ENCODE measurements around the gene DUSP7.

Gene DUSP7

DNA sequence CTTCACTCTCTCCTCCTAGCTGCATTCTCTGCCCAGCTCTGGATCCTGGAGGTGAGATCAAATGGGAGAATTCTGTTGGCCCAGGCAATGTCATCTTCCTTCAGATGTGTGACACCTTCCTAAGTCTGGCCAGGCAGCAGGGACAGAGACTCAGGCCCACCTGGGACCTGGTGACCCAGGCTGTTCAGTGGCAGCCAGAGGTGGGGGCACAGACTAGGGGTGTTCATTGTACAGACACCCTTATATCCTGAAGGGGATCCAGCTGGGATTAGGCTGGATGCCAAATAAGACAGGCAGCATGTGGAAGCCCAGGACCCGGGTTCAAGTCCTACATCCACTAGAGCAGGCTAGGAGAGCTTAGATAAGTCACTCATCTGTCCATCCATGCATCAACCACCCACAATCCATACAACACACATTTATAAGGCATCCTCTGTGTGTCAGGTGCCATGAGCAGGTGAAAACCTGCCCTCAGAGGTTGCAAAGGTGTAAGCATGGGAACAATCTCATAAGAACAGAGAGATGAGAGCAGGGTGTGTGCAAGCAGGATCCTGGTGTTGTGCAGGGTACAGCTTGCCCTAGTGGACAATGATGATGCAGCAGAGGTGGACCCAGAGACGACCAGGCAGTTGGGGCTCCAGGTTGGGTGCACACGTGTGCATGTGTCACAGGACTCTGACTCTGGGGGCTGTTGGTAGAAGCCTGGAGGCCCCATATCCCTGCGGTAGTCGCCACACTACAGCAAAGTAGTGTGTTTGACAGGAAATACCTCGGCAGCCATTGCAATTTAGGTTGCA, 42.4 kb downstream of the DUSP7 start:
- POLR2A ChIA-PET: interaction anchor here (0.6 kb wide), 1 partner anchor 192 kb away, joined by 3 read pairs; no protein-coding TSS in a partner anchor
- no peak for DNase-seq (ENCODE audit: extremely low spot score)
- CTCF ChIA-PET: interaction anchor here (0.8 to 9.1 kb wide), 8 partner anchors 9 to 118 kb away, joined by 3 to 91 read pairs (median 8); no protein-coding TSS in a partner anchor
- TF ChIP-seq, protein P1, sequence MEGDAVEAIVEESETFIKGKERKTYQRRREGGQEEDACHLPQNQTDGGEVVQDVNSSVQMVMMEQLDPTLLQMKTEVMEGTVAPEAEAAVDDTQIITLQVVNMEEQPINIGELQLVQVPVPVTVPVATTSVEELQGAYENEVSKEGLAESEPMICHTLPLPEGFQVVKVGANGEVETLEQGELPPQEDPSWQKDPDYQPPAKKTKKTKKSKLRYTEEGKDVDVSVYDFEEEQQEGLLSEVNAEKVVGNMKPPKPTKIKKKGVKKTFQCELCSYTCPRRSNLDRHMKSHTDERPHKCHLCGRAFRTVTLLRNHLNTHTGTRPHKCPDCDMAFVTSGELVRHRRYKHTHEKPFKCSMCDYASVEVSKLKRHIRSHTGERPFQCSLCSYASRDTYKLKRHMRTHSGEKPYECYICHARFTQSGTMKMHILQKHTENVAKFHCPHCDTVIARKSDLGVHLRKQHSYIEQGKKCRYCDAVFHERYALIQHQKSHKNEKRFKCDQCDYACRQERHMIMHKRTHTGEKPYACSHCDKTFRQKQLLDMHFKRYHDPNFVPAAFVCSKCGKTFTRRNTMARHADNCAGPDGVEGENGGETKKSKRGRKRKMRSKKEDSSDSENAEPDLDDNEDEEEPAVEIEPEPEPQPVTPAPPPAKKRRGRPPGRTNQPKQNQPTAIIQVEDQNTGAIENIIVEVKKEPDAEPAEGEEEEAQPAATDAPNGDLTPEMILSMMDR (IDR thresholded peaks at IDR 0.05; ENCODE audit: control extremely low read depth, extremely low read depth, low read depth, missing control alignments): no peak

DNA sequence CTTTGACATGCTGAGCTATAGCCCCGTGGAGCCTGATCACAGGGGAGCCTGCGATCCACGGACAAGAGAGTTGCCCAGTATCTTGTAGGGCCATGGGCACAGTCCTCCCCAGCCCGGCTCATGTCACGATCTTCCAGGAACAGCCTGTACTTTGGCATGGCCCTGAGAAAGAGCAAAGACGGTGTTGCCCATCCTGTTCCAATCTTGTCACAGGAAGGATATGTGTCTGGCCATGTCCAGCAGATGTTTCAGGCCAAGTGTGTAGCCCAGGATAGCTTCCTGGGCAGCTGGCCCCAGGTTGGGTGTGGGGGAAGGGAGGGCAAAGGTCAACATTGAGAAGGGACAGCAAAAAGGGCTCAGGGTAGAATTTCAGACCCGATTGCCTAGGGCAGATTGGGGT, 43.7 kb downstream of the DUSP7 start:
- TF ChIP-seq, protein P1 (IDR thresholded peaks at IDR 0.05; ENCODE audit: control extremely low read depth, extremely low read depth, low read depth, missing control alignments): no peak
- ChIA-PET POLR2A (no interaction called here), CTCF (interaction anchor here (1.0 to 9.1 kb wide), 9 partner anchors 10 to 327 kb away, joined by 3 to 91 read pairs (median 5); partner anchors contain the start of genes ABHD14B and PARP3)
- no peak for DNase-seq (ENCODE audit: extremely low spot score)

DNA sequence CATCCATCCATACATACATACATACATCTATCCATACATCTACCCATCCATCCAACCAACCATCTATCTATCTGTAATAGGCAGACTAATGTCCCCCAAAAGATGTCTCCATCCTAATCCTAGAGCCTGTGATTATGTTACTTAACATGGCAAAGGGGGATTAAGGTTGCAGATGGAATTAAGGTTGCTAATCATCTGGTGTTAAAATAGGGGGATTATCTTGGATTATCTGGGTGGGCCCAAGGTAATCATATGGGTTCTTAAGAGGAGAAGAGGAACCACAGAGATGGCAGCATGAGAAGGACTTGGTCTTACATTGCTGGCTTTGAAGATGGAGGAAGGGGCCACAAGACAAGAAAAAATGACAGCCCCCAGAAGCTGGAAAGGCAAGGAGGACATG, 45.9 kb downstream of the DUSP7 start:
- TF ChIP-seq, protein P1 (IDR thresholded peaks at IDR 0.05; ENCODE audit: control extremely low read depth, extremely low read depth, low read depth, missing control alignments): no peak
- ChIA-PET CTCF (interaction anchor here (1.0 to 1.9 kb wide), 5 partner anchors 9 to 133 kb away, joined by 3 to 7 read pairs (median 3); partner anchors contain the start of gene ABHD14B), POLR2A (no interaction called here)
- no peak for DNase-seq (ENCODE audit: extremely low spot score)

DNA sequence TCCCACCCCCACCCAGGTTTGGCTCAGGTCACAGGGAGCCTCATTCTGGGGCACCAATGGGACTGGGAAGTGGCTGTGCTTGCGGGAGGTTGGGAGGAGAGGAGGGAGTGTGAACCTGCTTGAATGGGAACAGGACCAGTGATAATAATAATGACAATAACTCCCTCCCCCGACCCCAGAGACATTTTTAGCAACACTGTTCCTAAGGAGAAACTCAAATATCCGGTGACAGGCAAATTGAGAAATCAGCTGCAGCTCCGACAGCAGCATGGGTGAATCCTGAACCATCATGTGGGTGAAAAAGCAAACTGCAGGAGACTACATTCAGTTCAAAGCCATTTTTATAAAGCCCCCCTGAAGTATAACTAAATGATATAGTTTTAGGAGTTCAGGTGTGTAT, 49.1 kb downstream of the DUSP7 start:
- ChIA-PET POLR2A (no interaction called here), CTCF (interaction anchor here (0.7 to 1.6 kb wide), 5 partner anchors 46 to 138 kb away, joined by 3 to 4 read pairs (median 4); no protein-coding TSS in a partner anchor)
- DNase-seq (ENCODE audit: extremely low spot score): no peak
- TF ChIP-seq, protein P1 (IDR thresholded peaks at IDR 0.05; ENCODE audit: control extremely low read depth, extremely low read depth, low read depth, missing control alignments): no peak

DNA sequence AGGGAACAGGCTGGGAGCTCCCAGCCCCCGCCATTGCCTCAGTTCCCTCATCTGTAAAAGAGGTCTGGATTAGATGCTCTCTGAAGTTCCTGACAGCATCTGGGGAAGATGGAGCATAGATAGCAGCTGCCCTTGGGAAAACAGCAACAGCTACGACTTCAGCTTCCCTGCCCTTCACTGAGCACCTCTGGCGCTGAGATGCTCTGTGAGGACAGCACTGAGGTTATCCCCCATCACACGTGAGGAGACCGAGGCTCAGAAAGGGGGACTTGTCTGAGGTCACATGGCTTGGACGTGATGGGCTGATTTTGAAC, 49.6 kb downstream of the DUSP7 start:
- no peak for DNase-seq (ENCODE audit: extremely low spot score)
- TF ChIP-seq, protein P1 (IDR thresholded peaks at IDR 0.05; ENCODE audit: control extremely low read depth, extremely low read depth, low read depth, missing control alignments): no peak
- ChIA-PET CTCF (interaction anchor here (1.3 to 1.6 kb wide), 3 partner anchors 47 to 128 kb away, joined by 3 to 4 read pairs (median 3); no protein-coding TSS in a partner anchor), POLR2A (no interaction called here)

DNA sequence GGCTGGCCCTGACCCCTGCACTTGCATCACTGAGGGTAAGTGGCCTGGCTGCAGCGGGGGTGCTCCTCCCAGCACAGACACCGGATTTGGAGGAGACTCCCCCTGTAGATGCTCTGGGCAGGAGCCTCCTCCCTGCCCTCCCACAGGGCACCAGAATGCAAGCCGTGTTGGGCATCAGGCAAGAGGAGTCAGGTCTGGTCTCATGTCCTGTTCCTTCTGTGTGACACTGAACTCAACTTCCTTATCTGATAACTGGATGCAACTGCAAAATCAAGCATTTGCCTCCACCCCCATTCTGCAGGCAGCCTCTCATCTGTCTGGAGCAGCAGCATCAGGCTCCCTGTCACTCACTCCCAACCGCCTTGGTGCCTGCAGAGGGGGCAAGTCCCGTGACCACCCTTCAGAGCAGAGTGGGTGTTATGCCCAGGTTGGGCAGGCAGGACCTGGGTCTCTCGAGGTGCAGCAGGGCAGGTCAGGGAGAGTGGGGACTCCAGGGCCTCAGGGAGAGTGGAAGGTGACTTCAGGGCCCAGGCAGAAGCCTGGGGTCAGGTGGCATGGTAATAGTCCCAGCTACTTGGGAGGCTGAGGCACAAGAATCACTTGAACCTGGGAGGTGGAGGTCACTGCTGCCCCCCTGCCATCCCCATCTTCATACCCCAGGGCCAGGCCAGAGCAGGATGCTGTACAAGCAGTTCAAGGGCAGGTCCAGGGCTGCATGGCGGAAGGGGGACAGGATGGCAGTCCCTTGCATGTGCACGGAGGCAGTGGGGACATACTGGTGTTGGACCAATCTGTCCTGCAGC, 50.2 kb downstream of the DUSP7 start:
- ChIA-PET CTCF (interaction anchor here (1.0 to 6.4 kb wide), 6 partner anchors 23 to 137 kb away, joined by 3 to 172 read pairs (median 4); no protein-coding TSS in a partner anchor), POLR2A (no interaction called here)
- no peak for DNase-seq (ENCODE audit: extremely low spot score)
- TF ChIP-seq, protein P1 (IDR thresholded peaks at IDR 0.05; ENCODE audit: control extremely low read depth, extremely low read depth, low read depth, missing control alignments): no peak
